GM12801 (cell line): ENCODE measurements around the gene ZAP70.

Source experiments
- TF ChIP-seq, protein P1 (sequence below): IDR thresholded peaks from one replicate; pipeline ENCODE4 v1.5.1; 2011; ENCODE audit warnings: control low read depth; ENCODE audit not compliant: insufficient read length; ENCODE audit errors: extremely low read depth

ZAP70 gene

DNA sequence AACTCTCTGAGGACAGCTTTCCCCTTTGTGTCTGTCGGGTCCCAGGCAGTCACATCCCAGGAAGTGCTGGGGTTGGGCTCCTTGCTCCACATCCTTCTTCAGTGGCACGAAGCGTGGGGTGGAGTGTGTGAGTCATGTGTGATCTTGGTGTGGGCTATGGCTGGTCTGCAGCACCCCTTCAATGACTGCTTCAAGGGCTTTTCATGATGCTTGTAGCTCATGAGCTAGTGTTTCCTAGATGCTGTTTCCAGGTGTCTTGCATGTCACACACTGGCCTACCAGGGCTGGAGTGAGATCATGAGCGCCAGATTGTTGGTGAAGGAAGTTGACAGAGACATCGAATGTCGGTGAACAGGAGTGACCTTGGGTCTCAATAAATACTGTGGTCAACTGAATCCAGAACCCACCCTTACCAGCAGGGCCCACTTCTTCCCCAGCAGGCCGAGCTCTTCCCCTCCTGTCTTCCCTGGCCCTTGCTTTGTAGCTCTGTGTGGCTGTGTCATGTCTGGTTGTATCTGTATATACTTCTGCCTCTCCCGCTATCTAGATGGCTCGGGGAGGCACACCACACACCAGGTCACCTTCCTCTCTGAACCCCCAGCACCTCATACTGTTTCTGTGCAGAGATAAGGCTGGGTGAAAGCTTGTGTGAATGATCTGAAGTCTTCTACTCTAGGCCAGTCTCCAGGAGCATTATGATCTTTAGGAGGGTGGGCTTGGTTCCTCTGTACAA lies 40.0 kb upstream of the ZAP70 start:
- TF ChIP-seq, protein P1, sequence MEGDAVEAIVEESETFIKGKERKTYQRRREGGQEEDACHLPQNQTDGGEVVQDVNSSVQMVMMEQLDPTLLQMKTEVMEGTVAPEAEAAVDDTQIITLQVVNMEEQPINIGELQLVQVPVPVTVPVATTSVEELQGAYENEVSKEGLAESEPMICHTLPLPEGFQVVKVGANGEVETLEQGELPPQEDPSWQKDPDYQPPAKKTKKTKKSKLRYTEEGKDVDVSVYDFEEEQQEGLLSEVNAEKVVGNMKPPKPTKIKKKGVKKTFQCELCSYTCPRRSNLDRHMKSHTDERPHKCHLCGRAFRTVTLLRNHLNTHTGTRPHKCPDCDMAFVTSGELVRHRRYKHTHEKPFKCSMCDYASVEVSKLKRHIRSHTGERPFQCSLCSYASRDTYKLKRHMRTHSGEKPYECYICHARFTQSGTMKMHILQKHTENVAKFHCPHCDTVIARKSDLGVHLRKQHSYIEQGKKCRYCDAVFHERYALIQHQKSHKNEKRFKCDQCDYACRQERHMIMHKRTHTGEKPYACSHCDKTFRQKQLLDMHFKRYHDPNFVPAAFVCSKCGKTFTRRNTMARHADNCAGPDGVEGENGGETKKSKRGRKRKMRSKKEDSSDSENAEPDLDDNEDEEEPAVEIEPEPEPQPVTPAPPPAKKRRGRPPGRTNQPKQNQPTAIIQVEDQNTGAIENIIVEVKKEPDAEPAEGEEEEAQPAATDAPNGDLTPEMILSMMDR = no peak

DNA sequence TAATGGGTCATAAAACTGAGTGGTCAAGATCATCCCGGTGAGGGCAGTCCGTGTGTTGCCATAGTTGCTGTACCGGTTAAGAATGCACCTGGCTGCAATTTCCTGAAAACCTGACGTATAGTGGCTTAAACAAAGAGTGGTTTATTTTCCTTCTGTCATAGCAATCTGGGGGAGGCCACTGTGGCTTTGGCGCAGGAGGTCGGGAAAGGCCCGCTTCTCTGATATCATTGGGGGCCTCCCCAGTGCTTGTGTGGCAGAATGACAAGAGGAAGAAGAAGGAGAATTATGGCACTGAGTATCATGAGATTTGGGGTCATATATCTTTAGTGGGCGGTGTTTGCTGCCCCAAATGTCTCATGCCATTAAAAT lies 39.5 kb upstream of the ZAP70 start:
- TF ChIP-seq, protein P1 = no peak

DNA sequence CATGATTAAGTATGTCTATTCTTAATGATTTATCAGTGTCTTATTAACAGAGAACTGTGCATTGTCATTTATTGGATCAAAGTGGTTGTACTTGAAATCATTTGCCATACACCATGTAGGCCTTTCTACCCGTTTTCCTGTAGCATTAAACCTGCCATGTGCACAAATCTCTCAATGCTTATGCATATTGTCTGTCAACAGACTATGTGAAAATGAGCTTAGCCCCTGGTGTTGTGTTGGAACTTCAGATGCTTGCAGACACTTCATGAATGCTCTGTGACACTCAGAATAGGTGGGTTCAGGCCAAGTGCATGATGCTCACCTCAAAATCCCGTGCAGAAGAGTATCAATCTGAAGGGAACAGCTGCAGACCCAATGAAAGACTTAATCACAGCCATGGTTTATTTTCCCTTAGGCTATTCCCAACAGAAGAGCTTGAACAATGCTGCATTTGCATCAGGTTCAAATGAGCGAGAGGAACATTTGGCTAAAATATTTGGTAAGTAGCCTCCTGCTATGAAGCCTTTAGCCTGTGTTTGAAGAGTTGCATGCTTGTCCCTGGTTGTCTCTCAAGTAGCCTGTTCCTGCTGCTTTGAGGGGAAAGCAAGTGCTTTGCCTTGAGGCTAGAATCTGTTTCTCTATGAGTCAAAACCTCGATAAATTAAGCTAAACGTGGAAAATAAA lies 37.8 kb upstream of the ZAP70 start:
- TF ChIP-seq, protein P1 = no peak

DNA sequence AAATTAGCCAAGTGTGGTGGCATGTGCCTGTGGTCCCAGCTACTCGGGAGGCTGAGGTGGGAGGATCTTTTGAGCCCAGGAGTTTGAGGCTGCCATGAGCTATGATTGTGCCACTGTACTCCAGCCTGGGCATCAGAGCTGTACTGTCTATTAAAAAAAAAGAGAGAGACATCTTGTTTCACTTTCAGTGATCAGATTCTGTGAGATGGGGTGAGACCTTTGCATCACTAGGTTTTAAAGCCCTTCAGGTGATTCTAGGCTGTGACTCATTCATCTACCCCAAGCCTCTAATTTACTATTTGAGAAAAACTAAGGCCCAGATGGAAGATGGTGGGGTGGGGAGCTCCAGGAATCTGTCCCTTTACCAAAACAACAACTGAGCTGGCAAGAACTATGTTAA lies 36.8 kb upstream of the ZAP70 start:
- TF ChIP-seq, protein P1 = no peak

DNA sequence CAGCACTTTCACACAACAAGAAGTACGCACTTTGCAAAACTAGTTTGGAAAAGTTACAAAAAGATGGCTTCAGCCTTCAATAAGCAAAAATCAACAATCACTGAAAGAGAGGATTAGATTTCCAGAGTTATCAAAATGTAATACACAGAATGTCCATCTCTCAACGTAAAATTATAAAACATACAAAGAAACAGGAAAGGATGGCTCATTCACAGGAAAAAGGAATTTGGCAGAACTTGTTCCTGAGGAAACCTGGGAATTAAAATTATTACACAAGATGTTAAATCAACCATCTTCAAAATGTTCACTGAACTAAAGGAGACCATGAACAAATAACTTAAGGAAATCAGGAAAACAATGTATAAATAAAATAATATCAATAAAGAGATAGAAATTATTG lies 35.9 kb upstream of the ZAP70 start:
- TF ChIP-seq, protein P1 = no peak

DNA sequence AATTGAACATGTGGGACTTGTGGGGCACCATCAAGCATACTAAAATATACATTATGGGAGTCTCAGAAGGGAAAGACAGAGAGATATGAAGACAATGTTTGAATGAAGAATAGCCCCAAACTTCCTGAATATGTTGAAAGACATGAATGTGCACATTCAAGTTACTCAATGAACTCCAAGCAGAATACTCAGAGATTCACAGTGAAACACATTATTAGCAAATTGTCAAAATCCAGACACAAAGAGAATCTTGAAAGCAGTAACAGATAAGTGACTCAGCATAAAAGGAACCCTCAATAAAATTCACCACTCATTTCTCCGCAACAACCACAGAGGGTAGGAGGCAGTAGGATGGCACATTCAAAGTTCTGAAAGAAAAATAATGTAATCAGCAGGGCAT lies 35.1 kb upstream of the ZAP70 start:
- TF ChIP-seq, protein P1 = no peak

DNA sequence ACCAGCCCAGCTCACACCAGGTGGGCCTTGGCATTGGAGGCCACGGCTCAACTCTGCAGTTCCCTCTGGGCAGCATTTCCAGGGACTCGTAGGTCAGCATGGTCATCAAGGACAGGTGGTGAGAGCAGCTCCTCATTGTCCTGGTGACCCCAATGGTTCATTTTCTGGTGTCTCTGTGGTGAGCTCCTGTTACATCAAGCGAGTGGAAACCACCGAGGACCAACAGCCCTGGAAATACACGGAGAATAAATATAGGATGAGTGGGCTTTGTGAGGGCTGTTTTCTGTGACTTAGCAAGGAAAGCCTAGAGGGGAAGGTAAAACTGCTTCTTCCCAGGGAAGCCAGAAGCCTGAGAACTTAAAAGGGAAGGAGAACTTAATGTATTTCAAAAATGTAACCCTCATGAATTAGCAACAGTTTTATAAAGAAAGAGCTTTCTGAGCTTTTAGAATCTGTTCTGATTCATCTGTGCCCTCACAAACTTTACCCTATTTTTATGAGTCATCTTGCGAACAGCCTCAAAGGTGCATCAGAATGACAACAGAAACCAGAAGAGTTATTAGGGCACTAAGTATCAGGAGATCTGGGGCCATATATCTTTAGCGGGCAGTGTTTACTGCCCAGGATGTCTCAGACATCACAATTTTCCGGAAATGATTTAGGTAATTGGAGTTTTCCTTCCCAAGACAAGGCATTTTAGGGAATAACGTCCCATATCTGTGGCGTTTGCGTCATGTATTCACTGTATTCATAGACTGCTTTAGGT lies 25.1 kb upstream of the ZAP70 start:
- TF ChIP-seq, protein P1 = no peak
